Keratinocyte (primary cell): ENCODE data around the gene TMEM87B. TPM values are rescaled to one million over a fixed set of nuclear protein-coding genes. Genes with fewer than 3 reads are reported as not detected.
A peak's percentile ranks its signal among the peaks of the same experiment; 100 is the strongest.

Source experiments
- DNase-seq: peaks from one replicate; pipeline ENCODE4 v3.0.0-alpha.2; 2011; ENCODE audit warnings: low read depth, missing footprints, low spot score
- FAIRE-seq: peaks from 2 replicates; lab custom pipeline; 2011; peaks lifted over from hg19 to GRCh38; lab: Jason Lieb, UNC
- H2AFZ ChIP-seq: 2 replicates; pipeline ENCODE4 v1.6.0; 2012; ENCODE audit warnings: low read length, control low read depth, inconsistent platforms; ENCODE audit not compliant: control insufficient read depth
- H3K27ac ChIP-seq: 2 replicates; pipeline ENCODE4 v1.5.1; 2011; ENCODE audit warnings: low read length; ENCODE audit not compliant: control insufficient read depth, insufficient read depth
- H3K27me3 ChIP-seq: 3 replicates; pipeline ENCODE4 v1.6.0; 2011; ENCODE audit warnings: low read length; ENCODE audit not compliant: control insufficient read depth, insufficient read depth; ENCODE audit errors: extremely low read depth
- H3K36me3 ChIP-seq, 2 experiments: 2 replicates in 1 of 2; 3 replicates in 1 of 2; pipeline ENCODE4 v1.5.1; 2011; ENCODE audit warnings: low read length in 2 of 2, mild to moderate bottlenecking in 1 of 2; ENCODE audit not compliant: control insufficient read depth in 2 of 2, insufficient read depth in 2 of 2; ENCODE audit errors: extremely low read depth in 1 of 2
- H3K4me1 ChIP-seq: 3 replicates; pipeline ENCODE4 v1.5.1; 2011; ENCODE audit warnings: low read length; ENCODE audit not compliant: control insufficient read depth, insufficient read depth; ENCODE audit errors: extremely low read depth
- H3K4me2 ChIP-seq: 3 replicates; pipeline ENCODE4 v1.6.0; 2011; ENCODE audit warnings: low read depth, low read length; ENCODE audit not compliant: control insufficient read depth, insufficient read depth; ENCODE audit errors: extremely low read depth
- H3K4me3 ChIP-seq, 3 experiments: fragments of 200-600 bp in 1 of 3; sonication (generic) in 1 of 3; 2 replicates in 2 of 3; 3 replicates in 1 of 3; pipeline ENCODE4 v1.5.1; 2011 to 2016; ENCODE audit warnings: low read length in 3 of 3, mild to moderate bottlenecking in 3 of 3, control low read depth in 2 of 3, inconsistent platforms in 1 of 3, low read depth in 1 of 3, mixed read lengths in 1 of 3, mixed run types in 1 of 3, moderate library complexity in 1 of 3; ENCODE audit not compliant: control insufficient read depth in 2 of 3, insufficient read depth in 2 of 3; ENCODE audit errors: extremely low read depth in 1 of 3
- H3K79me2 ChIP-seq: 2 replicates; pipeline ENCODE4 v1.6.0; 2012; ENCODE audit warnings: low read length; ENCODE audit not compliant: control insufficient read depth, insufficient read depth
- H3K9ac ChIP-seq: 3 replicates; pipeline ENCODE4 v1.6.0; 2011; ENCODE audit warnings: low read length; ENCODE audit not compliant: control insufficient read depth, insufficient read depth; ENCODE audit errors: extremely low read depth
- H3K9me1 ChIP-seq: 3 replicates; pipeline ENCODE4 v1.6.0; 2011; ENCODE audit warnings: low read length; ENCODE audit not compliant: control insufficient read depth, insufficient read depth; ENCODE audit errors: extremely low read depth
- H3K9me3 ChIP-seq: 2 replicates; pipeline ENCODE4 v1.5.1; 2012; ENCODE audit warnings: low read depth, low read length; ENCODE audit not compliant: control insufficient read depth
- H4K20me1 ChIP-seq: 3 replicates; pipeline ENCODE4 v1.6.0; 2011; ENCODE audit warnings: low read length; ENCODE audit not compliant: control insufficient read depth, insufficient read depth; ENCODE audit errors: extremely low read depth
- CTCF ChIP-seq, 3 experiments: IDR thresholded peaks in 1 of 3; conservative IDR thresholded peaks in 1 of 3; optimal IDR thresholded peaks in 1 of 3; 2 replicates in 2 of 3; 3 replicates in 1 of 3; pipeline versions ENCODE3 to v1.5.1; 2011; ENCODE audit warnings: low read length in 3 of 3, mild to moderate bottlenecking in 3 of 3, moderate library complexity in 2 of 3, control low read depth in 1 of 3, inconsistent platforms in 1 of 3; ENCODE audit not compliant: insufficient read depth in 2 of 3; ENCODE audit errors: extremely low read depth in 1 of 3
- EZH2 ChIP-seq: IDR thresholded peaks from one replicate; pipeline ENCODE4 v1.6.1; 2012; ENCODE audit warnings: inconsistent platforms, mild to moderate bottlenecking, low read length, moderate library complexity
- dilution Hi-C: fragments of 300-500 bp; cut with MboI; formaldehyde crosslinking; loops from one replicate; pipeline ENCODE4 v1.7.0; 2020; ENCODE audit warnings: low sequenced_read_pairs; ENCODE audit not compliant: extremely low pct_ligation_motif_present
- polyA plus RNA-seq, 5 experiments: library from polyadenylated mRNA; depleted of rRNA in 3 of 5; stranded (reverse) in 3 of 5; stranded (forward) in 1 of 5; unstranded in 1 of 5; fragments of >200 nt; gene quantifications; 1 replicate in 1 of 5; 2 replicates in 3 of 5; 3 replicates in 1 of 5; pipeline versions ENCODE4 v1.2.1 to v1.2.3, GENCODE V29; 2011 to 2012; ENCODE audit warnings: missing spikeins in 2 of 5, low read depth in 1 of 5, low replicate concordance in 1 of 5

TMEM87B gene
- polyA plus RNA-seq, 1 donor (not counting 4 experiments of a cell fraction or from before 2014, with no cell fraction given) = 37.3 TPM

GRCh38 chr2:112089375-112089774 is 34.3 kb downstream of the TMEM87B start:
- no peaks in the 10 kb centered on the region for H3K79me2 ChIP-seq
- FAIRE-seq = no peak
- TF ChIP-seq EZH2 (no peak), CTCF (optimal IDR thresholded peaks at IDR 0.05 in 1 of 3, IDR thresholded peaks at IDR 0.05 in 1 of 3, conservative IDR thresholded peaks at IDR 0.05 in 1 of 3; ENCODE audit: extremely low read depth in 1 of 3, insufficient read depth in 2 of 3, low read length in 3 of 3) (no peak)
- H3K36me3 ChIP-seq = peaks cover 15 to 35% of the 10 kb centered on the region in 2 experiments
- no peak overlapping the region for H3K27ac ChIP-seq
- no peak for DNase-seq
- dilution Hi-C loops = no loop called here
- H3K9me1 ChIP-seq = no peaks in the 10 kb centered on the region
- no peaks in the 10 kb centered on the region for H3K27me3 ChIP-seq
- no peaks in the 10 kb centered on the region for H3K9me3 ChIP-seq
- no peak overlapping the region for H2AFZ ChIP-seq
- peaks cover 10% of the 10 kb centered on the region for H3K4me1 ChIP-seq
- no peak overlapping the region for H3K4me3 ChIP-seq
- H3K9ac ChIP-seq = no peak overlapping the region
- no peak overlapping the region for H3K4me2 ChIP-seq
- H4K20me1 ChIP-seq = no peaks in the 10 kb centered on the region

GRCh38 chr2:112092286-112093041 is 37.4 kb downstream of the TMEM87B start:
- Histone ChIP-seq H3K9me1 (no peaks in the 10 kb centered on the region), H2AFZ (no peak overlapping the region), H4K20me1 (no peaks in the 10 kb centered on the region), H3K4me2 (no peak overlapping the region), H3K79me2 (no peaks in the 10 kb centered on the region), H3K4me1 (peaks cover 10% of the 10 kb centered on the region), H3K27me3 (no peaks in the 10 kb centered on the region), H3K9me3 (no peaks in the 10 kb centered on the region), H3K27ac (no peak overlapping the region), H3K36me3 (peaks cover 20 to 24% of the 10 kb centered on the region in 2 experiments), H3K9ac (no peak overlapping the region), H3K4me3 (no peak overlapping the region)
- DNase-seq = no peak
- peak; percentile 48 for FAIRE-seq
- dilution Hi-C loops = no loop called here
- TF ChIP-seq EZH2 = no peak
- TF ChIP-seq CTCF (optimal IDR thresholded peaks at IDR 0.05 in 1 of 3, IDR thresholded peaks at IDR 0.05 in 1 of 3, conservative IDR thresholded peaks at IDR 0.05 in 1 of 3; ENCODE audit: extremely low read depth in 1 of 3, insufficient read depth in 2 of 3, low read length in 3 of 3) = no peak
